Activated CD8-positive, alpha-beta memory T cell treated with anti-CD3 and anti-CD28 coated beads for 4 hours (primary cell): Measurements from ENCODE around the gene PPP5C.
"Not testable (repeated sequence)": the region's sequence is repeated elsewhere in the genome, so short reads cannot be mapped to it uniquely, and the experiment has no call there.

Experiments
- DNase-seq, 2 donors: peaks; one replicate each; pipeline ENCODE4 v3.0.0-alpha.2; 2020; ENCODE audit warnings: low read depth in 2 of 2

The PPP5C gene

DNA sequence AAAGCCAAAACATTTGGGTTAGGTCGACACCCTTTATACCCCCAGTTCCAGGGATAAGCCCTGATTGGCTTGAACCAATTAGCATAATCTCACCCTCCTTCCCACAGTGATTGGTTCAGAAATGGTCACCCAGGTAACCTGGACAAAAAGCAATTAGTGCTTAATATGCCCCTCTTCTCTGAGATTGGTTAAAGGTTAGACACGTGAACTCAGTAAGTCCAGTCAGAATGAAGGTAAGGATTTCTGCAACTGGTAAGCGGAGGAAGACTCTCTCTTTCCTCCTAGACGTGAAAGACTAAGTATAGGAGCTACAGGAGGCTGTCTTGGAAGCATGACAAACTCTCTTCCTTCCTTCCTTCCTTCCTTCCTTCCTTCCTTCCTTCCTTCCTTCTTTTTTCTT is 83.1 kb downstream of the PPP5C start:
- no peak for DNase-seq

DNA sequence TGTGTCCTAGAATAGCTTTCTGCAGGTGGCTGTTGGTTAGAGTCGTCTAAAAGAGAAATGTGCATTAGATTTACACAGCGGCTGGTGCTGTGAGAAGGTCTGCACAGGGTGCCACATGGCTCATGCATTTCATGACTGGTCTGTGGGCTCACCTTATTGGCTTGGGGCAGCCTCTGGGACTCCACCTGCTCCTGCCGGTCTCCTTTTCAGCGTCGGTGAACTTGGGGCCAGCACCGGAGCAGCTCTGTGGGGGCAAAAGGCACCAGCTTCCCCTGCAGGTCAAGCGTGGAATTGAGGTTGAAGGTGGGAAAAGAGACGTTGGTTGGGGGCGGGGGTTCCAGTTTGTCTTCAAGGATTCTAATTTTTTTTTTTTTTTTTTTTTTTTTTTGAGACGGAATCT is 84.9 kb downstream of the PPP5C start:
- DNase-seq = no peak

DNA sequence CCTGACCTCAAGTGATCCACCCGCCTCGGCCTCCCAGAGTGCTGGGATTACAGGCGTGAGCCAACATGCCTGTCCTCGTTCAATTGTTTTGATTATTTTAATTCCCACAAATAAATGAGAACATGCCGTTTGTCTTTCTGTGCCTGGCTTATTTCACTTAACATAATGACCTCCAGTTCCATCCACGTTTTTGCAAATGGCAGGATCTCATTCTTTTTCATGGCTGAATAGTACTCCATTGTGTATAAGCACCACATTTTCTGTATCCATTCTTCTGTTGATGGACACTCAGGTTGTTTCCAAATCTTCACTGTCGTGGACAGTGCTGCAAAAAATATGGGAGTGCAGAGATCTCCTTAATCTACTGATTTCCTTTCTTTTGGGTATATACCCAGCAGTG is 86.6 kb downstream of the PPP5C start:
- DNase-seq = not testable (repeated sequence)

DNA sequence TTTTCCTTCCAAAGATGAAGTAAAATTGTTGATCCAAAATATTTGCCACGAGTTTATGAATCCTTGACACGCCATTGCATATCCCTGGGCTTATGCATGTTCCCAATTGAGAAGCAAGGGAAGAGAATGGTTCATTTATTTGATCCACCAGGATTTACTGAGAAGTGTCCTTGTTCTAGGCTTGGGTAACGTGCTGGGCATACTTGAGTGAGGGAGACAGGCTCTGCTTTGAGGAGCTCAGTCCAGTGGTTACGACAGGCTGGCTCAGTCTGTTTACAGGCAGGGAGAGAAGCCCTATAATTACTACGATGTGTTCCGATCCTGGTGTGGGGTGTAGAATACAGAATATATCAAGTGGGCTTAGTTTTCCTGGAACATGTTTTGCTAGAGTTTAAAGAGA is 88.1 kb downstream of the PPP5C start:
- DNase-seq = no peak

DNA sequence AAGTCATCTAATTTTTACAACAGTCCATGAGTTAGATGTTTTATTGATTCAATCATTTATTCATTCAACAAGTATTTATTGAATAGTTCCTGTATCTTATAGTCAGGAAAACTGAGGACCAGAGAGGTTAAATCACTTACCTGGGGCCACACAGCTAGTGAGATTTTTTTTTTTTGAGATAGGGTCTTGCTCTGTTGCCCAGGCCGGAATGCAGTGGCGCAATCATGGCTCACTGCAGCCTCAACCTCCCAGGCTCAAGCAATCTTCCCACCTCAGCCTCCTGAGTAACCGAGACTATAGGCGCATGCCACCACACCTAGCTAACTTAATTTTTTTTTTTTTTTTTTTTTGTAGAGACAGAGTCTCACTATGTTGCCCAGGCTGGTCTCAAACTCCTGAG is 88.8 kb downstream of the PPP5C start:
- not testable (repeated sequence) for DNase-seq
